ENCODE data around the gene ORC1. TPM values are rescaled to one million over a fixed set of nuclear protein-coding genes. Genes with fewer than 3 reads are reported as not detected.

Gene ORC1
- 9.8 and 10.3 TPM in 2 replicates for total RNA-seq (2014; rRNA removed; shearing (Covaris generic))
- polyA plus RNA-seq (2015; cell fraction: cytosol; rRNA removed): 11.6 and 15.0 TPM in 2 replicates
- polyA plus RNA-seq (2015; cell fraction: nucleus; rRNA removed): 8.6 and 11.3 TPM in 2 replicates

DNA sequence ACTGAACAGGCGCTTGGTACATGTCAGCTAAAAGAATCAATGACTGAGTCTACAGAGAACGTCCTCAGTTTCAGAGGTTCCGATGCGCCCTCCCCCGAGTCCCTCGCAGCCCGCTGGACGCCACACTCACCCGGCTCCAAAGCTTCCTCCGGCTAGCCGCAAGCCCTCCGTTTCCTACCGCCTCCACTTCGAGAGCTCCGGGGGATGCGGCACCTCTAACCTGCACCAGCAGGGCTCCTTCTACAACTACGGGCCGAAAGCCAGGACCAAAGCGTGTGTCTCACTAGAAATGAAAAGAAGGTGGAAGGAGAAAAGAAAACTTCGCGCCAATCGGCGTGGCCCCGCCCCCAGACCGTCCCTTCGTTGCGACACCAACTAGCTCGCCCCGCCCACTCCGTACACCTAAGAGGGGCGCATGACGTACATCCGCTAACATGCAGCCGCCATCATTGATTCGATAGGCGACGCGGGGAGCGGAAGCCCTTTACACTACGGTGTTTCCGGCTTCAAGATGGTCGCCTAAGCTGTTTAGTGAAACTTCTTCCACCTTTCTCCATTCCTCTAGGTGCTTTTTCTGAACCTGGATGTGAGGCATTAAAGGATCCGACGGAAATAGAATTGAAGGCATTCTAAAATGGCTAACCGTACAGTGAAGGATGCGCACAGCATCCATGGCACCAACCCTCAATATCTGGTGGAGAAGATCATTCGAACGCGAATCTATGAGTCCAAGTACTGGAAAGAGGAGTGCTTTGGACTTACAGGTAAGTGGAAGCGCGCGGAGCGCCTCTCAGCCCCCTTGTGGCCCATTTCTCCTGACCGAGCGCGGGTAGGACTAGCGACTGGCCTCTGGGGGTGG, at the start of gene ORC1, which contains the start of gene PRPF38A:
Gene ORC1 (minus strand): TSS at position 308 of the 859 bp plus-strand sequence. CDS start 2,200 bp downstream, outside the sequence.
Gene PRPF38A (plus strand): TSS at position 487 of the 859 bp plus-strand sequence. CDS start 148 bp downstream, at position 635.
- in situ Hi-C loops (cut with HindIII; ENCODE audit: low pct_unique_long_range_greater_than_20kb, low sequenced_read_pairs): no loop called here
- peak; percentile 96 for DNase-seq (ENCODE audit: low read depth, low spot score)

GRCh38 chr1:52444463-52444862, 40.2 kb upstream of the ORC1 start:
- in situ Hi-C loops (cut with HindIII; ENCODE audit: low pct_unique_long_range_greater_than_20kb, low sequenced_read_pairs): no loop called here
- DNase-seq (ENCODE audit: low read depth, low spot score): no peak

DNA sequence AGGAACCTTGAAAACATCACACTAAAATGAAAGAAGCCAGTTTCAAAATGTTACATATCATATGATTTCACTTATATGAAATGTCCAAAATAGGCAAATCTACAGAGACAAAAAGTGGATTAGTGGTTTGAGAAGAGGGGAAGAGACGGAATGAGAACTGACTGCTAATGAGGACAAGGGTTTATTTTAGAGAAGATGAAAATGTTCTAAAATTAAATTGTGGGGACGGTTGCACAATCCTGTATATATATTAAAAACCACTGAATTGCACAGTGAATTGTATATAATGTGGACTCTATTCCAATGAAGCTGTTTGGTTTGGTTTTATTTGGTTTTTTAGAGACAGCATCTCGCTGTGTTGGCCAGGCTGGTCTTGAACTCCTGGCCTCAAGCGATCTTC, 35.8 kb upstream of the ORC1 start:
- in situ Hi-C loops (cut with HindIII; ENCODE audit: low pct_unique_long_range_greater_than_20kb, low sequenced_read_pairs): no loop called here
- DNase-seq (ENCODE audit: low read depth, low spot score): no peak

GRCh38 chr1:52436817-52437216, 32.6 kb upstream of the ORC1 start:
- in situ Hi-C loops (cut with HindIII; ENCODE audit: low pct_unique_long_range_greater_than_20kb, low sequenced_read_pairs): no loop called here
- no peak for DNase-seq (ENCODE audit: low read depth, low spot score)

GRCh38 chr1:52435650-52436049, 31.4 kb upstream of the ORC1 start:
- no peak for DNase-seq (ENCODE audit: low read depth, low spot score)
- in situ Hi-C loops (cut with HindIII; ENCODE audit: low pct_unique_long_range_greater_than_20kb, low sequenced_read_pairs): no loop called here

- DNase-seq (ENCODE audit: low read depth, low spot score): no peak
- in situ Hi-C loops (cut with HindIII; ENCODE audit: low pct_unique_long_range_greater_than_20kb, low sequenced_read_pairs): no loop called here
Measured at GRCh38 chr1:52435211-52435610, 31.0 kb upstream of the ORC1 start.

DNA sequence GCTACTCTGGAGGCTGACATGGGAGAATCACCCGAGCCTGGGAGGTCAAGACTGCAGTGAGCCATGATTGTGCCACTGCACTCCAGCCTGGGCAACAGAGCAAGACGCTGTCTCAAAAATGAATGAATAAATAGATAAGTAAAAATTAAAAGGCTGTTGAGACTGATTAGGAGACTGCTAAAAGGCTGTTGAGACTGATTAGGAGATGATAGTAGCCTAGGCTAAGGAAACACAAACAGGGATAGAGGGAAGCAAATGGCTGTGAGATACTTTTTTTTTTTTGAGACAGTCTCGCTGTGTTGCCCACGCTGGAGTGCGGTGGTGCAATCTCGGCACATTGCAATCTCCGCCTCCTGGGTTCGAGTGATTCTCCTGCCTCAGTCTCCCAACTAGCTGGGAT, 28.6 kb upstream of the ORC1 start:
- in situ Hi-C loops (cut with HindIII; ENCODE audit: low pct_unique_long_range_greater_than_20kb, low sequenced_read_pairs): no loop called here
- no peak for DNase-seq (ENCODE audit: low read depth, low spot score)

DNA sequence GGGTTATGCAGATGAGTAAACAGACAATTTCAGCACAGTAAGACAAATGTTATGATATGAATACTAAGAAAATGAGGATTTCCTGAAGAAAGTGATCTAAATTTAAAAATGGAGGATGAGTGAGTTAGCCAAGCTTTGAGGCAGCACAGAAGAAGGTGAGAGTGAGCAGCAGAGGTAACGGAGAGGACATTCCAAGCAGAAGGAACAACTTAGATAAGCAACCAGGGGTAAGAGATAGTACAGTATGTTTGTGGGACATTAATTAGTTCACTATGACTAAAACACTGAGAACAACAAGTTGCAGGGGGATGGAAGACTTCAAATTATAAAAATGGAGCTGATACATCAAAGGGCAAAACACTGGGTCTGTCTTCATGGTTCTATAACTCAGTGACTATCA, 22.9 kb upstream of the ORC1 start:
- in situ Hi-C loops (cut with HindIII; ENCODE audit: low pct_unique_long_range_greater_than_20kb, low sequenced_read_pairs): no loop called here
- no peak for DNase-seq (ENCODE audit: low read depth, low spot score)

GRCh38 chr1:52426371-52426770, 22.1 kb upstream of the ORC1 start:
- no peak for DNase-seq (ENCODE audit: low read depth, low spot score)
- in situ Hi-C loops (cut with HindIII; ENCODE audit: low pct_unique_long_range_greater_than_20kb, low sequenced_read_pairs): no loop called here

- in situ Hi-C loops (cut with HindIII; ENCODE audit: low pct_unique_long_range_greater_than_20kb, low sequenced_read_pairs): no loop called here
- DNase-seq (ENCODE audit: low read depth, low spot score): no peak
Measured at GRCh38 chr1:52424813-52425212, 20.6 kb upstream of the ORC1 start.

GRCh38 chr1:52424231-52424636, 20.0 kb upstream of the ORC1 start:
- no peak for DNase-seq (ENCODE audit: low read depth, low spot score)
- in situ Hi-C loops (cut with HindIII; ENCODE audit: low pct_unique_long_range_greater_than_20kb, low sequenced_read_pairs): no loop called here

DNA sequence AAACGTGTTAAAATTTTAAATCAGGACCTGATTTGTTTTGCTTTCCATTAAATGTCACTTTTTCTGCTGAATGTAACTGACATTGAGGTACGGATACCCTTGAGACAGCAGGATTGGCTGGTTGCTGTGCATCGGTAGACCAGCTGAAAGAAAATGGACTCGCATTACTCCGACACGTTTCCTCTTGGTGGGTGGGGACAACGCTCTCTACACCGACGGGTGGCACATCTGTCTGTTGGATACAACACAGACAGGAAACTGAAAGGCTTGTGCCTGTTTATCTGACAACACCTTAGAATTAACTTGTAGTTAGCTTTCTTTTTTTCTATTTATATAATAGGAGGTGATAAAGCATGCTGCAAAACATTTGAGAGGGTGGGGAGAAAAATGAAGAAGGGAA, 19.5 kb upstream of the ORC1 start:
- in situ Hi-C loops (cut with HindIII; ENCODE audit: low pct_unique_long_range_greater_than_20kb, low sequenced_read_pairs): no loop called here
- DNase-seq (ENCODE audit: low read depth, low spot score): no peak

- in situ Hi-C loops (cut with HindIII; ENCODE audit: low pct_unique_long_range_greater_than_20kb, low sequenced_read_pairs): no loop called here
- DNase-seq (ENCODE audit: low read depth, low spot score): no peak
Measured at GRCh38 chr1:52423055-52423454, 18.8 kb upstream of the ORC1 start.

DNA sequence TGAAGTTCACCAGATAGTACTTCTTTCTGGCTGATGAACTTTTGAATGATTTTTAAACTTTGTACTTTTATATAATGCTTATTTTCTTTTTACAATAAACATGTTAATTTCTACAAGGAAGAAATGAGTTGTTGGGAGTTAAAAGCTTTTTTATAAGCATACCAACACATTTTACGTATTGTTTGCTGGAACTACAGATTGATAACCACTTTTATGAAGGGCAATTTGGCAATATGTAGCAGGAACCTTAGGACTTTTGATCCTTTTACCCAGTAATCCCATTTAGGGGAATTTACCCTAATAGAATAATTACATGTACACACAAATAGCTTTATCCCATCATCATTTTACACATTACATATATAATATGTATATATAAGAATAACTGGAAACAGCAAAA, 16.5 kb upstream of the ORC1 start:
- DNase-seq (ENCODE audit: low read depth, low spot score): no peak
- in situ Hi-C loops (cut with HindIII; ENCODE audit: low pct_unique_long_range_greater_than_20kb, low sequenced_read_pairs): no loop called here

- no peak for DNase-seq (ENCODE audit: low read depth, low spot score)
- in situ Hi-C loops (cut with HindIII; ENCODE audit: low pct_unique_long_range_greater_than_20kb, low sequenced_read_pairs): no loop called here
Measured at GRCh38 chr1:52416811-52417210, 12.6 kb upstream of the ORC1 start.

DNA sequence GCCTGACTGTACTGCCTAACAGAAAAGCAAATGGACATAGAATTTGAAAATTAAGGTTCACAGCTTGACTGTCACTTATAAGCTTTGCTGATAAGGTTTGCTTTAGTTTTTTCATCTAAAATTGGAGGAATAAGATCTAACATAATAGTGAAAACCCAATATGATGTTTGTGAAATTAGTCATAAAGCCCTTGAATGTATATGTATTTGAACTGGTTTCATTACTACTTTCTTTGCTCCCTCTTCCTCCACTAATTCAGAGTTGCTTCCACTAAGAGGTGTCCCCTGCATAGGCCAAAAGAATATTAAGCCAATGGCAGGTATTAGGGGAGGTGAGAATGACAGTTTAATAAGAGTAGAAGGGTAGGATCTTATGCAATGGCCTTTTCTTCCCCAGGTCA, 10.7 kb upstream of the ORC1 start:
- DNase-seq (ENCODE audit: low read depth, low spot score): no peak
- in situ Hi-C loops (cut with HindIII; ENCODE audit: low pct_unique_long_range_greater_than_20kb, low sequenced_read_pairs): no loop called here

DNA sequence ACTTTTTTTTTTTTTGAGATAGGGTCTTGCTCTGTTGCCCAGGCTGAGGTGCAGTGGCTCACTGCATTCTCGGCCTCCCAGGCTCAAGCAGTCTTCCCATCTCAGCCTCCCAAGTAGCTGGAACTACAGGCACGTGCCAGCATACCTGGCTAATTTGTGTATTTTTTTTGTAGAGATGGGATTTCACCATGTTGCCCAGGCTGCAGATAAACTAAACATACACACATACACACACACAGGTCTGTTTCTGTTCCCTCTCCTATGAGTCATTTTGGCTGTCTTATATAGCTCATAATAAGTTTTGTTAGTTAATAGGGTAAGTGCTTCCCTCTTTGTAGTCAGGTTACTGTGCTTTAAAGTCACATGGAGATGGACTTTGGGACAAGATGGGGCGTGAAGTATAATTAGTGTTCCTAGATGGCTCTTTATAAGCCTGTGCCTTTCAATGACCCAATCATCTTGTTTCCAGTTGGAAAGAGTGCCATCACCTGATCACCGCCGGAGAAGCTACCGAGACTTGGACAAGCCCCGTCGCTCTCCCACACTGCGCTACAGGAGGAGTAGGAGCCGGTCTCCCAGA, 9.3 kb upstream of the ORC1 start:
- no peak for DNase-seq (ENCODE audit: low read depth, low spot score)
- in situ Hi-C loops (cut with HindIII; ENCODE audit: low pct_unique_long_range_greater_than_20kb, low sequenced_read_pairs): no loop called here

DNA sequence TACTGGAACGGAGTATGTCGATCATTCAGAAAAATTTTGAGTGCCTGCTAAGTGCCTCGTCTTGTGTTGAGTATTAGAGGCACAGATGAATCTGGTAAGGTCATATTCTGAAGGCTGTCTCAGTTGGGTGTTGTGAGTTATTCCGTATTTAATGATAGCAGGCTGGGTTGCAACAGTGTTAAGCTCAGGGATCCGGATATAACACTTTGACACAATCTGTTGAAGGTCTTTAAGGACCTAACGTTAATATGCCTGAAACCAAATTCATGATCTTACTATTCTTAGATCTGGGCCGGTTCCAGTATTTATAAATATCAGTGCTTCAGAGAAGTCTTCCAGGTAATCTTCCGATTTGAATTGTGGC, 734 bp upstream of the ORC1 start:
- in situ Hi-C loops (cut with HindIII; ENCODE audit: low pct_unique_long_range_greater_than_20kb, low sequenced_read_pairs): no loop called here

DNA sequence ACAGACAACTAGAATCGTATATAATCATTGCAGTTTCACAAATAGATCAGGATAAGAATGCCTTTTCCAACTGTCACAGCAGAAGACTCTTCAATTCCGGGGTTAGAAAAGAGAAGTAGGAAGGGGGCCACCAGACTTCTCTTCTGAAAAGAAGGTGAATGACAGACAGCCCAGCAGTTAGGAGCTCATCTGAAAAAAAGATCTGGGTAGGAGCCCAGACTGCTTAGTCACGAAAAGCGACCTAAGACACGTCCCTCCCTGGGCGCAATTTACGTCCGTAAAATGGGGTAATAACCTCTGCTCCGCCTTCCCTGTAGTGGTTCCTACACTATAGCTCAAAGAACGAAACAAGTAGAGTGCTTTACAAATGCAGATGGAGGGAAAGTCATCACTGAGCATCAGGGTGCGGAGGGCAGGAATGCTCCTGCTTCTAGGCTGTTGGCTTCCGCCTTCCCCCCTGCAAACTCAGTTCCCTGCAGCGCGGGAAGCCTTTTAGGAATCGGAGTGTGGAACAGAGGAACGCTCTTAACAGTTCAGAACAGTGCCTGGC, 582 bp downstream of the ORC1 start:
- peak; percentile 54 for DNase-seq (ENCODE audit: low read depth, low spot score)
- in situ Hi-C loops (cut with HindIII; ENCODE audit: low pct_unique_long_range_greater_than_20kb, low sequenced_read_pairs): no loop called here

More for the DNA sequence above, 734 bp upstream of the ORC1 start:
- DNase-seq (ENCODE audit: low read depth, low spot score): no peak
